ENCODE measurements around the gene LYZ.
A peak's percentile ranks its signal among the peaks of the same experiment; 100 is the strongest.

The LYZ gene

GRCh38 chr12:69339999-69340398 is 8.2 kb upstream of the LYZ start:
- DNase-seq = no peak

- no peak for DNase-seq
Observed at GRCh38 chr12:69341328-69341727, 6.9 kb upstream of the LYZ start.

GRCh38 chr12:69342421-69342820 is 5.8 kb upstream of the LYZ start:
- DNase-seq = no peak

- DNase-seq = no peak
Observed at GRCh38 chr12:69343357-69343756, 4.8 kb upstream of the LYZ start.

- no peak for DNase-seq
Observed at GRCh38 chr12:69343885-69344612, 4.1 kb upstream of the LYZ start.

GRCh38 chr12:69345077-69345476 is 3.1 kb upstream of the LYZ start:
- no peak for DNase-seq

GRCh38 chr12:69345742-69346141 is 2.4 kb upstream of the LYZ start:
- DNase-seq = no peak

- no peak for DNase-seq
Observed at GRCh38 chr12:69350002-69350626, 1.9 kb downstream of the LYZ start.

GRCh38 chr12:69350777-69351176 is 2.6 kb downstream of the LYZ start:
- DNase-seq = no peak

- no peak for DNase-seq
Observed at GRCh38 chr12:69351462-69352236, 3.5 kb downstream of the LYZ start.

- DNase-seq = no peak
Observed at GRCh38 chr12:69352904-69353303, 4.7 kb downstream of the LYZ start.

- no peak for DNase-seq
Observed at GRCh38 chr12:69354172-69354555, 6.0 kb downstream of the LYZ start.

- no peak for DNase-seq
Observed at GRCh38 chr12:69354556-69355187, 6.5 kb downstream of the LYZ start.

GRCh38 chr12:69355363-69356028 is 7.3 kb downstream of the LYZ start:
- no peak for DNase-seq

GRCh38 chr12:69359531-69360347 is 11.6 kb downstream of the LYZ start, which contains the start of gene YEATS4:
Gene YEATS4 (plus strand): TSS chr12:69359743. CDS start chr12:69359973, 230 bp downstream.
- DNase-seq = peak; percentile 85 to 87

GRCh38 chr12:69360348-69360672 is 12.1 kb downstream of the LYZ start:
- no peak for DNase-seq

GRCh38 chr12:69366796-69367195 is 18.6 kb downstream of the LYZ start:
- DNase-seq = no peak

- no peak for DNase-seq
Observed at GRCh38 chr12:69368171-69368570, 20.0 kb downstream of the LYZ start.

GRCh38 chr12:69383074-69383473 is 34.9 kb downstream of the LYZ start:
- DNase-seq = no peak

- no peak for DNase-seq
Observed at GRCh38 chr12:69385038-69385437, 36.9 kb downstream of the LYZ start.

- no peak for DNase-seq
Observed at GRCh38 chr12:69386921-69387320, 38.7 kb downstream of the LYZ start.

GRCh38 chr12:69388371-69388770 is 40.2 kb downstream of the LYZ start:
- no peak for DNase-seq
